GM13976 (cell line): ENCODE data around the gene CDC7.

Experiments
- DNase-seq: peaks from one replicate; pipeline ENCODE4 v3.0.0; 2012; ENCODE audit warnings: low spot score
- in situ Hi-C: fragments of 300-500 bp; cut with MboI; formaldehyde crosslinking; loops from one replicate; pipeline ENCODE4 v1.12.0; 2022; ENCODE audit warnings: low sequenced_read_pairs, mixed read lengths, inconsistent platforms; ENCODE audit not compliant: unreplicated experiment
- TF ChIP-seq, protein P1 (sequence below): IDR thresholded peaks from 2 replicates; pipeline ENCODE4 v1.5.1; 2012; ENCODE audit warnings: borderline replicate concordance, mild to moderate bottlenecking; ENCODE audit not compliant: insufficient read depth; ENCODE audit errors: extremely low read depth, missing control alignments, control extremely low read depth

Gene CDC7

DNA sequence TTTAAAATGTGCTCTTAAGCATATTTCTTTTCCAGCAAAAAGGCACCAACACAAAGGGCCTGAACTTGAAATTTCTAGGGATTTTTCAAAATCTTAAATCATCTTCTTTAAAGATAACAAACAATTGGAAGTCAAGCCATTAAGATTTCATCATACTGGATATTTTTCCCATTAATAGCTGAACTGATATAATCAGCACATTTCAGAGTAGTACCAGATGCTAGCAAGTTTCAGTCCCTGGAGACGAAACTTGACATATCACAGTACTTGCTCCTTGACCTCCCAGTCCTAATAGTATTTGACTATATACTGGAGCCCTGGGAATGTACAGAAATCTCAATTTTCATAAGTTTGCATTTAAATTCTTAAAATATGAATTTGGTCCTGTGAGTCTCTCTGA lies 10.2 kb upstream of the CDC7 start:
- in situ Hi-C loops: no loop called here
- no peak for DNase-seq
- TF ChIP-seq, protein P1, sequence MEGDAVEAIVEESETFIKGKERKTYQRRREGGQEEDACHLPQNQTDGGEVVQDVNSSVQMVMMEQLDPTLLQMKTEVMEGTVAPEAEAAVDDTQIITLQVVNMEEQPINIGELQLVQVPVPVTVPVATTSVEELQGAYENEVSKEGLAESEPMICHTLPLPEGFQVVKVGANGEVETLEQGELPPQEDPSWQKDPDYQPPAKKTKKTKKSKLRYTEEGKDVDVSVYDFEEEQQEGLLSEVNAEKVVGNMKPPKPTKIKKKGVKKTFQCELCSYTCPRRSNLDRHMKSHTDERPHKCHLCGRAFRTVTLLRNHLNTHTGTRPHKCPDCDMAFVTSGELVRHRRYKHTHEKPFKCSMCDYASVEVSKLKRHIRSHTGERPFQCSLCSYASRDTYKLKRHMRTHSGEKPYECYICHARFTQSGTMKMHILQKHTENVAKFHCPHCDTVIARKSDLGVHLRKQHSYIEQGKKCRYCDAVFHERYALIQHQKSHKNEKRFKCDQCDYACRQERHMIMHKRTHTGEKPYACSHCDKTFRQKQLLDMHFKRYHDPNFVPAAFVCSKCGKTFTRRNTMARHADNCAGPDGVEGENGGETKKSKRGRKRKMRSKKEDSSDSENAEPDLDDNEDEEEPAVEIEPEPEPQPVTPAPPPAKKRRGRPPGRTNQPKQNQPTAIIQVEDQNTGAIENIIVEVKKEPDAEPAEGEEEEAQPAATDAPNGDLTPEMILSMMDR: no peak

DNA sequence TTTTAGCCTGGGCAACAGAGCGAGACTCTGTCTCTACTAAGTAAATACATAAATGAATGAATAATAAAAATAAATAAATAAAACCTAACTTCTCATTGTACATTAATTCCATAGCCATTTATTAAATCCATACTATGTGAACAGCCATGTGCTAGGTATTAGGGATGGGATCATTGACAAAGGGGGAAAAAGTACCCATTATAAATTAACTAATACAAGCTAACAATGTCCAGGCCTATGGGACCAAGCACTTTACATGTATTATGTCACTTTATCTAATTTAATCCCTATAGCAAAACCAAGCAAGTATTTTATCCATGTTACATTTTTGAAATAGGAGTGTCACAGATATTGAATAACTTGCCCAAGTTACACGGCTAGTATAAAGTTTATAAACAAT lies 2.6 kb upstream of the CDC7 start:
- TF ChIP-seq, protein P1: no peak
- in situ Hi-C loops: no loop called here
- DNase-seq: no peak

DNA sequence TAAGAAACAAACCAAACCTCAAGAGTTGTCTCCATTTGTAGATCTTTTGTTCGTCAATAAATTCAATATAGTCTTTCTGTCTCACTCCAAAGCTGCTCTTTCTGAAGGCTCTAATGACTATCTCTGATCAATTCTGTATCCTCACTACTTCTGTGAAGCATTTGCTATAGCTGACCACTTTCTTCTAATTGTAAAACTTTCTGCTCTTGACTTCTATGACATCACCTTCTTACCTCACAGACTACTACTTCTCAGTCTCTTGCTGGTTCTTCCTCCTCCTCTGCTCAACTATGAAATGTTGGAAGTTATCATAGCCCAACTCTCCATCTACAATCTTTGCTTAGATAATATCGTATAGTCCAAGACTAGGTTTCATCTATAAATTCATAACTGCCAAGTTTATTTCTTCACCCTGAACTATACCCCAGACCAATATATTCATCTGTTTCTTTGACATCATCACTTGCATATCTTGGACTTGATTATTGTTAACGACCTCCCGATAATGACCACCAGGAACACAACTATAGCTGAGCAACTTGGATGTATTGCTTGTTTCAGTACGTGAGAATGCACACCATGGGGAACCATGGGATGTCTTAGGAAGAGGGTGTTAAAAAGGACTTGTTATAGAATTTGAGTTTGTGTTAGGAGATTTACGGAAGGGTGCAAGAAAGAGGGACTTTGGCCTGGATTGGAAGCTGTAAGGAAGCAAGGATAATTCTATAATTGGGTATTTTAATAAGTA lies 2.0 kb upstream of the CDC7 start:
- in situ Hi-C loops: no loop called here
- TF ChIP-seq, protein P1: no peak
- no peak for DNase-seq

DNA sequence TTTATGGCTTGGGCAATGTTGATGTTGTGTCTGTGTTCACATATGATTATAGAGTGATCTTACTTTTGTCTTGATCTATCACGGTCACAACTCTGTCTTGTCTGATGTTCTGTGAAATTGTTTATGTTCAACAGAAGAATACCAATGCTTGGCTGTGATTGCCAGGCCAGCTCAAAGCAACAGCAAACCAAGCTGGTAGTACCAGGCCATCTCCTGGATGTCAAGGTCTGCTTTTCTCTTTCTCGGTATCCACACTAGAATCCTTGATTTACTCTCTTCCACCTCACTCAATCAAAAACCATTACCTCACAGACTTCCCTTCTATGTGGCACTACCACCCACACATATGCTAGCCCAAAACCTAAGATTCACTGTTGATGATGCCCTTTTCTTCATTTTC lies 1.3 kb upstream of the CDC7 start:
- no peak for DNase-seq
- in situ Hi-C loops: no loop called here
- TF ChIP-seq, protein P1: no peak

DNA sequence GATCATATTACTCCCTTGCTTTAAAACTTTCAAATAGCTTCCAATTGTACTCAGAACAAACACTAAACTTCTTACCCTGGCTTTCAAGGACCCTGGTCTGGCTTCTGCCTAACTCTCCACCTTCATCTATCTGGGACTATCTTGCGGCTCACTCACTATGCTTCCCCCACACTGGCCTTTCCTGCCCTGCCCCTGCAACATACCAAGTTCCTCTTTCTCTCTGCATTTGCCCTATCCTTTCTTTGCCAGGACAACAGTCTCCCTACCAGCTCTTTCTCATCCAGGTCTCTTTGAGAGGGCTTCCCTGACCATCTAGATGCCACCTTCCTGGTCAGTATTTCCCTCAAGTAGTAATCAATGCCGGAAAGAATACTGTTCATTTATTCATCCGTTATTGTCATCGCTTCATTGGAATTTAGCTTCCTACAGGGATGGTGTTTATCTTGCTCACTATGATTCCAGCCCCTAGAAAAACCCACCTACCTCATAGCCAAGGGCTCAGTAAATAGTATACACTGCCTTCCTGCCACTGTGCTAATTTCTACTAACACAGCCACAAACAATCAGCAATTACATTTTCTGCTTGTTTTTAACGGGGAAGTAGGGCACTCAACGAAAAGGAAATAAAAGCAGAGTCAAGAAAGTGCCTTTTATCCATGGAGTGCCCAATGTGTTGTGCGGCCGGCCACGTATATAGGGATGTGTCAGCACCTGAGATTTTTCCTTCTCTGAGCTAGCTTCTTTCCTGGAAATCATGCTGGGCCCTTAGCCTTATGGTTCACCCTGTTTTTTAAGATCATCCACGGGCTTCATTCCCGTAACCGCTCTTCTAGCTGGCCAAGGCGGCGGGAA lies 521 bp upstream of the CDC7 start:
- TF ChIP-seq, protein P1: no peak
- in situ Hi-C loops: loop anchor here (25.0 kb wide), 1 partner anchor 787 kb away; the partner anchor contains the start of genes GLMN and RPAP2
- no peak for DNase-seq

DNA sequence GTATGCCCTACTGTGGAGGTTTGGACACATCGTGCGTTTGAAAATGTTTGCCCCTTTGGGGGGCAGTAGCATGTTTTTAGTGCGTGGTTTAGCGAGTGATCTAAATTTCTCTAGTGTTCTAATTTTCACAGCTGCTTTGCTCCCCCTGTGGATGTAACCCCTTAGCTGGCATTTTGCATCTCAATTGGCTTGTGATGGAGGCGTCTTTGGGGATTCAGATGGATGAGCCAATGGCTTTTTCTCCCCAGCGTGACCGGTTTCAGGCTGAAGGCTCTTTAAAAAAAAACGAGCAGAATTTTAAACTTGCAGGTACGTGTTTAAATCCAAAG lies 836 bp downstream of the CDC7 start:
- in situ Hi-C loops: loop anchor here (25.0 kb wide), 1 partner anchor 786 kb away; the partner anchor contains the start of genes GLMN and RPAP2
- TF ChIP-seq, protein P1: no peak
- peak; percentile 41 for DNase-seq
